GM12801 (cell line): ENCODE data around the gene MBD3L5.

Experiments
- CTCF ChIP-seq: IDR thresholded peaks from one replicate; pipeline ENCODE4 v1.5.1; 2011; ENCODE audit warnings: control low read depth; ENCODE audit not compliant: insufficient read length; ENCODE audit errors: extremely low read depth

The MBD3L5 gene

GRCh38 chr19:7000333-7000732, 30.0 kb upstream of the MBD3L5 start:
- no peak for TF ChIP-seq CTCF

DNA sequence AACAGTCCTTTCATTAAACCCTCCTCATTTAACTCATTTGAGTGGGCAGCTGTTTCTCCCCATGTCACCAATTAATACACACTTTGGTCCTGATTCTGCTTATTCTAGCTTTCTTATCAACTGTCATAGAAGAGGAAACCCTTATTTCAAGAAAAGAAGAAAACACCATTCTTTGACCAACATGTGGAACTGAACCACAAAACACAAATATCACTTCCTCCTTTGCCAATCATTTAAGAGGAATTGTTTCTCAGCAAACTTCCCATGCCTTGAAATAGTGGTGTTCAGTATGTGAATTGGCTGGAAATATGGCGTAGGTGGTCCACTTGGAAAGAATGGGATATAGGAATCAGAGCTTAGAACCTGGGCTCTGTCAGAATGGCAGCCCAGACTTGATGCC, 29.6 kb upstream of the MBD3L5 start:
- no peak for TF ChIP-seq CTCF

DNA sequence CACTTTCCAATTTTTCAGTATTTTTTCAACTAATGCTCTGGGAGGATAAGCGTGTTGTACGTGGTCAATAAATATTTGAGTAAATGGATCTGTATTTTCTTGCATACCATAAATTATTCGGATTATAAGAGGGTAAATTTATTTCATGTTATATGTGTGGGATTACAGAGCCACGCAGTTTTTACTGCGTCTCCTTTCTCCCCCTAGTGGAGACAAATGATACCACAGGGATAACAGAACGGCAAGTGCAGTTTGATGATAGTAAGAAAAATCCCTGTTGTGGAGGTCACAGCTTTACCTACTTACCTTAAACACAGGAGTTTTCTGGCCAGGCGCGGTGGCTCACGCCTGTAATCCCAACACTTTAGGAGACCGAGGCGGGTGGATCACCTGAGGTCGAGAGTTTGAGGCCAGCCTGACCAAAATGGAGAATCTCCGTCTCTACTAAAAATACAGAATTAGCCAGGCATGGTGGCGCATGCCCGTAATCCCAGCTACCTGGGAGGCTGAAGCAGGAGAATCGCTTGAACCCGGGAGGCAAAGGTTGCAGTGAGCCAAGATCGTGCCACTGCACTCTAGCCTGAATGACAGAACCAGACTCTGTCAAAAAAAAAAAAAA, 26.0 kb upstream of the MBD3L5 start:
- no peak for TF ChIP-seq CTCF

DNA sequence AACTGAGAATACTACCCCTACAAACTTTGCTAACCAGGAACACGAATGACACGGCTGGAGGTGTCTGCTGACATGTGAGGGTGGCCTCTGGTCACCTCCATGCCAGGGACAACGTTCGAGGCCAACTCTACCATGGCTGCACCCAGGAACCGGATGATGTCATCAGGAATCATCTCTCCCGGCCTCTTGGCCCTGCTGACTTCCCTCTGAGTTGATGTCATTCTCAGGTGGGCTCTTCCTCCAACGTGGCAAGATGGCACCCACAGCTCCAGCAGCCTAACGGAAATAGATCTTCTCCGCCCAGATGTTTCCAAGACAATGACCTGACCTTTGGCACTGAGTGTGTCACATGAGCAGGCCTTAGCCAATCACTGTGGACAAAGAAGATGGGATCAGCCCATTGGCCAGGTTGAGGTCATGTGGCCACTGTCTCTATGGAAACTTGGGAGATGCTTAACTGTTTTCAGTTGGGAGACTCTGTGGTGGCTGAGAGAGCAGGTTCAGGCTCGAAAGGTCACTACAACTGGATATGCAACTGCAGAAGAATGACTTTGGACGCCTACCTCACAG, 24.2 kb upstream of the MBD3L5 start:
- TF ChIP-seq CTCF, result no peak

- TF ChIP-seq CTCF, result no peak
Measured at GRCh38 chr19:7007859-7008258, 22.5 kb upstream of the MBD3L5 start.

DNA sequence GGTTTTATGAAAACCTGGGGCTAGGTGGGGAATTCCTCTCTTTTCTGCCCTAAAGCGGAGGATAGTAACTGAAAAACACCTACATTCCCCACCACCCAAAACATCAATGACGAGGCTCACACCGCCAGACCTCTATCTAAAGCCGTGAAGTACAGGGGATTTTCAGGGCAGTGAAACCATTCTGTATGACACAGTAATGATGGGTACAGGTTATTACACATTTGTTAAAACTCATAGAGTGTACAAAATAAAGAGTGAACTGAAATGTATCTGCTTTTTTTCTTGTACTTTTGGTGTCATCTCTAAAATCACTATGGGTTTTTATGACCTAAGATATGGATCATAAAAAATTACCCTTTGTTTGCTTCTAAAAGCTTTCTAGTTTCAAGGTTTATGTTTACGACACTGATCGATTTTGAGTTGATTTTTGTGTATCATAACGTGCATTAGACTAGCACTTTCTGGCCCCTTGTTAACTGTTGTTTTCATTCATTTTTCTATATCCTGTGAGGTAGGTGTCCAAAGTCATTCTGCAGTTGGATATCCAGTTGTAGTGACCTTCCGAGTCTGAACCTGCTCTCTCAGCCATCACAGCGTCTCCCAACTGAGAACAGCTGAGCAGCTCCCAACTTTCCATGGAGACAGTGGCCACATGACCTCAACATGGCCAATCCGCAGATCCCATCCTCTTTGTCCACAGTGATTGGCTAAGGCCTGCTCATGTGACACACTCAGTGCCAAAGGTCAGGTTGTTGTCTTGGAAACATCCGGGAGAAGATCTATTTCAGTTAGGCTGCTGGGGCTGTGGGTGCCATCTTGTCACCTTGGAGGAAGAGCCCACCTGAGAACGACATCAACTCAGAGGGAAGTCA, 19.4 kb upstream of the MBD3L5 start:
- no peak for TF ChIP-seq CTCF

DNA sequence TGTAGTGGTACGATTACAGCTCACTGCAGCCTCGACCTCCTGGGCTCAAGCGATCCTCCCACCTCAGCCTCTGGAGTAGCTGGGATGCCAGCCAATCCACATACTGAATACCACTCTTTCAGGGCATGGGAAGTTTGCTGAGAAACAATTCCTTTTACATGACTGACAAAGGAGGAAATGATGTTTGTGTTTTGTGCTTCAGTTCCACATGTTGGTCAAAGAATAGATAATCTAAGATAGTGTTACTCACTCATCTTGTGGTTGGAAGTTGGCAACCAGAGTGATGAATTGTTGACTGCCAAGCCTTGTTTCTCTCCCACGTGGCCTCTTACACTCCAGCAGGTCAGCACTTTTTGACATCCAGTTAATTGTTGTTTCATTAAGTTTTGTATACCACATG, 16.7 kb upstream of the MBD3L5 start:
- TF ChIP-seq CTCF, result no peak
